ENCODE measurements around the gene SEMA3F.

Gene SEMA3F

DNA sequence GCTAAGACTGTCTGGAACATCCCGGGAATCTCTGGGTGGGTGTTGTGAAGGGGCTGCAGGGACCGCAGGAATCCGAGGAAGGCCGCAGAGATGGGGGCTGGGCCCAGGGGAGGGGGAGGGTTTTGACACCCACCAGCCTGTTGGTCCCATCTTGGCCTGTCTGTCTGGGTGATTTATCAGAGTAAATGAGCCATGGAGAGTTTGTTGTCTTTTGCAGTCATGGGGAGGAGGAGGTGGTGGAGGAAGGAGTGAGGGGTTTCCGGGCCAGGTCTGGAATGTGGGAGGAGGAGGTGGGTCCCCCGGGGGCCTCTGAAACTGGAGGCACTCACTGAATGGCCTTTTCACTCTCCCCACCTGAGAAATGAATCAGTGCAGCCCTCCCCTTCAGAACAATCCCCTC is 11.5 kb downstream of the SEMA3F start:
- no peaks in the 10 kb centered on the region for H4K20me1 ChIP-seq (ENCODE audit: insufficient read depth, low read length)
- DNase-seq (no peak), ATAC-seq (ENCODE audit: insufficient read depth, low read depth) (no peak)
- H3K79me2 ChIP-seq (ENCODE audit: insufficient read depth, low read length), result no peaks in the 10 kb centered on the region
- H3K27me3 ChIP-seq (ENCODE audit: insufficient read depth, low read length, poor library complexity), result no peaks in the 10 kb centered on the region
- no peak overlapping the region for H3K4me3 ChIP-seq (ENCODE audit: low read depth in 1 of 2, low read length in 2 of 2)
- TF ChIP-seq EZH2 (IDR thresholded peaks at IDR 0.05; ENCODE audit: borderline replicate concordance, low read depth, low read length, severe bottlenecking), result no peak
- TF ChIP-seq, protein P1, sequence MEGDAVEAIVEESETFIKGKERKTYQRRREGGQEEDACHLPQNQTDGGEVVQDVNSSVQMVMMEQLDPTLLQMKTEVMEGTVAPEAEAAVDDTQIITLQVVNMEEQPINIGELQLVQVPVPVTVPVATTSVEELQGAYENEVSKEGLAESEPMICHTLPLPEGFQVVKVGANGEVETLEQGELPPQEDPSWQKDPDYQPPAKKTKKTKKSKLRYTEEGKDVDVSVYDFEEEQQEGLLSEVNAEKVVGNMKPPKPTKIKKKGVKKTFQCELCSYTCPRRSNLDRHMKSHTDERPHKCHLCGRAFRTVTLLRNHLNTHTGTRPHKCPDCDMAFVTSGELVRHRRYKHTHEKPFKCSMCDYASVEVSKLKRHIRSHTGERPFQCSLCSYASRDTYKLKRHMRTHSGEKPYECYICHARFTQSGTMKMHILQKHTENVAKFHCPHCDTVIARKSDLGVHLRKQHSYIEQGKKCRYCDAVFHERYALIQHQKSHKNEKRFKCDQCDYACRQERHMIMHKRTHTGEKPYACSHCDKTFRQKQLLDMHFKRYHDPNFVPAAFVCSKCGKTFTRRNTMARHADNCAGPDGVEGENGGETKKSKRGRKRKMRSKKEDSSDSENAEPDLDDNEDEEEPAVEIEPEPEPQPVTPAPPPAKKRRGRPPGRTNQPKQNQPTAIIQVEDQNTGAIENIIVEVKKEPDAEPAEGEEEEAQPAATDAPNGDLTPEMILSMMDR (IDR thresholded peaks at IDR 0.05; ENCODE audit: borderline replicate concordance, extremely low read depth, low read length, poor library complexity, severe bottlenecking), result no peak
- no peaks in the 10 kb centered on the region for H3K36me3 ChIP-seq (ENCODE audit: insufficient read depth, low read length)
- no peaks in the 10 kb centered on the region for H3K9me3 ChIP-seq (ENCODE audit: insufficient read depth, low read length, severe bottlenecking)
- no peaks in the 10 kb centered on the region for H3K4me1 ChIP-seq (ENCODE audit: insufficient read depth, low read length)
- H3K9ac ChIP-seq (ENCODE audit: low read depth, low read length), result no peak overlapping the region
- H2AFZ ChIP-seq (ENCODE audit: low read depth, low read length), result no peak overlapping the region
- no peak overlapping the region for H3K27ac ChIP-seq (ENCODE audit: low read length)
- no peak overlapping the region for H3K4me2 ChIP-seq (ENCODE audit: insufficient read depth, low read length)

DNA sequence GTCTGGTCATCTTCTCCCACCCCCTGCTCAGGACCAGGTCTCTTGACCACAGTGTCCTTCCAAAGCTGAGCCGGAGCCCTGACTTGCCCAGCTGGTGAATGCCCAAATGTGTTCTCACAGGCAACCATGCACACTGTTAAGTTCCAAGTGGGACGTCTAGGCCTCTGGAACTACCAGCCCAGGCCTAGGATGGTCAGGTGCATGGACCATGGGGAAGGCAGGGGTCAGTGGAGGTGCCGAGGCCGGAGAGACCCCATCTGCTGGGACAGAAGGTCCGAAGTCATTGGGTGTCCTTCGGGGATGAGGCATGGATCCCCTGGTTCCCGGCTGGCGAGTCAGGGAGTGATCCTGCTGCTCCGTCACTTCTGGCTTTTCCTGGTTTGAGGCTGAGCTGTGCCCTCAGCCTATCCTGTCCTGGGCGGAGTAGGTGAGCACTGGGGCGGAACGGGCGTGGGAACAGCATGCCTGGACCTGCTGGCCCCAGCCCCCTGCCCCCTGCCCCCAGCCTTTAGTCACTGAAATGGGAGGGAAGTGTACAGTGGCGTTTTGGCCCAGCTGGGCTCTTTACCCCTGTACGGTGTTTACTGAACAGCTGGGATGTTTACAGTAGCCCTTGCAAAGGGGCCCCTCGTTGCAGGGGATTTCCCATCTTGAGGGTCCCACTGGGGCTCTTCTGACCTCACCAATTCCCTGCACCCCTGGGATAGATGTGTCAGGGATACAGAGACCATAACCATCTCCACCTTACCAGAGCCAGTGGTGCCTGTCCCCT is 12.1 kb downstream of the SEMA3F start:
- H3K79me2 ChIP-seq (ENCODE audit: insufficient read depth, low read length), result no peaks in the 10 kb centered on the region
- H3K4me1 ChIP-seq (ENCODE audit: insufficient read depth, low read length), result no peaks in the 10 kb centered on the region
- ATAC-seq (ENCODE audit: insufficient read depth, low read depth) (no peak), DNase-seq (no peak)
- TF ChIP-seq, protein P1 (IDR thresholded peaks at IDR 0.05; ENCODE audit: borderline replicate concordance, extremely low read depth, low read length, poor library complexity, severe bottlenecking), result no peak
- TF ChIP-seq EZH2 (IDR thresholded peaks at IDR 0.05; ENCODE audit: borderline replicate concordance, low read depth, low read length, severe bottlenecking), result no peak
- H3K27ac ChIP-seq (ENCODE audit: low read length), result no peak overlapping the region
- no peak overlapping the region for H3K4me3 ChIP-seq (ENCODE audit: low read depth in 1 of 2, low read length in 2 of 2)
- no peaks in the 10 kb centered on the region for H3K9me3 ChIP-seq (ENCODE audit: insufficient read depth, low read length, severe bottlenecking)
- H2AFZ ChIP-seq (ENCODE audit: low read depth, low read length), result no peak overlapping the region
- no peaks in the 10 kb centered on the region for H3K36me3 ChIP-seq (ENCODE audit: insufficient read depth, low read length)
- H3K9ac ChIP-seq (ENCODE audit: low read depth, low read length), result no peak overlapping the region
- no peak overlapping the region for H3K4me2 ChIP-seq (ENCODE audit: insufficient read depth, low read length)
- no peaks in the 10 kb centered on the region for H3K27me3 ChIP-seq (ENCODE audit: insufficient read depth, low read length, poor library complexity)
- H4K20me1 ChIP-seq (ENCODE audit: insufficient read depth, low read length), result no peaks in the 10 kb centered on the region

DNA sequence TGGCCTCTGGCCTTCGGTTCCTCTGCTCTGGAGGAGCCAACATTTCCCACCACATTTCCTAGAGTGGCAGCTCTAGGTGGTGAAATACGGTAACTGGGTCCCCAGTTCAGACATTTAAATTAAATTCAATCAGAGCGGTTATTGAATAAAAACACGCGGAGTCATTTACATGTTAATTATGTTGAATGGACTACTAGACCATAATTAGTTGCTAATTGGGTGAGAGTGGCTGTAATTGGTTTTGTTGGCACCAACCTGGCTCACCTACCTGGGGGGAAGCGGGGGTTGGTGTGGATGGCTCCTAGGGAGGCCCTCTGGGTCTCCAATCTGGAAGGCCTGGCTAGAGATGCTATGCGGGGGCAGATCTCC is 12.7 kb downstream of the SEMA3F start:
- ATAC-seq (ENCODE audit: insufficient read depth, low read depth), result no peak
- DNase-seq, result no peak
- Histone ChIP-seq H3K27ac (ENCODE audit: low read length) (no peak overlapping the region), H3K9ac (ENCODE audit: low read depth, low read length) (no peak overlapping the region), H3K79me2 (ENCODE audit: insufficient read depth, low read length) (no peaks in the 10 kb centered on the region), H3K4me3 (ENCODE audit: low read depth in 1 of 2, low read length in 2 of 2) (no peak overlapping the region), H3K9me3 (ENCODE audit: insufficient read depth, low read length, severe bottlenecking) (no peaks in the 10 kb centered on the region), H3K36me3 (ENCODE audit: insufficient read depth, low read length) (no peaks in the 10 kb centered on the region), H3K27me3 (ENCODE audit: insufficient read depth, low read length, poor library complexity) (no peaks in the 10 kb centered on the region), H3K4me2 (ENCODE audit: insufficient read depth, low read length) (no peak overlapping the region), H2AFZ (ENCODE audit: low read depth, low read length) (no peak overlapping the region), H4K20me1 (ENCODE audit: insufficient read depth, low read length) (no peaks in the 10 kb centered on the region), H3K4me1 (ENCODE audit: insufficient read depth, low read length) (no peaks in the 10 kb centered on the region)
- TF ChIP-seq EZH2 (IDR thresholded peaks at IDR 0.05; ENCODE audit: borderline replicate concordance, low read depth, low read length, severe bottlenecking), result no peak
- TF ChIP-seq, protein P1 (IDR thresholded peaks at IDR 0.05; ENCODE audit: borderline replicate concordance, extremely low read depth, low read length, poor library complexity, severe bottlenecking), result no peak

Data from DND-41 (cell line).